HTR-8/SVneo (cell line): ENCODE results near the gene TAF11L3.
"Not testable (repeated sequence)": the region's sequence is repeated elsewhere in the genome, so short reads cannot be mapped to it uniquely, and the experiment has no call there.

Experiments
- DNase-seq: peaks from one replicate; pipeline ENCODE4 v3.0.0; 2011; ENCODE audit warnings: low spot score, mixed read lengths; ENCODE audit not compliant: insufficient read length
- FAIRE-seq: peaks from 2 replicates; lab custom pipeline; 2011; peaks lifted over from hg19 to GRCh38; lab: Jason Lieb, UNC

Gene TAF11L3

GRCh38 chr5:17518067-17518466, at the start of gene TAF11L3:
Gene TAF11L3, plus strand, starts transcription at chr5:17518367.
- FAIRE-seq, DNase-seq: not testable (repeated sequence)

- DNase-seq (no peak), FAIRE-seq (no peak)
These were observed 48.1 kb upstream of the TAF11L3 start for GRCh38 chr5:17470064-17470463.

- DNase-seq, FAIRE-seq: not testable (repeated sequence)
These were observed 43.1 kb upstream of the TAF11L3 start for GRCh38 chr5:17475064-17475463.

- no peak for DNase-seq
- no peak for FAIRE-seq
These were observed 41.1 kb upstream of the TAF11L3 start for GRCh38 chr5:17477043-17477442.

GRCh38 chr5:17477573-17478265, 40.4 kb upstream of the TAF11L3 start:
- FAIRE-seq (no peak), DNase-seq (no peak)

GRCh38 chr5:17481378-17481777, 36.8 kb upstream of the TAF11L3 start:
- DNase-seq (no peak), FAIRE-seq (no peak)

- DNase-seq (no peak), FAIRE-seq (no peak)
These were observed 35.4 kb upstream of the TAF11L3 start for GRCh38 chr5:17482790-17483189.

- FAIRE-seq, result peak; percentile 55
These were observed 31.5 kb upstream of the TAF11L3 start for GRCh38 chr5:17486464-17487173.

GRCh38 chr5:17487174-17487512, 31.0 kb upstream of the TAF11L3 start:
- DNase-seq, result no peak
- FAIRE-seq, result no peak

More at GRCh38 chr5:17486464-17487173, 31.5 kb upstream of the TAF11L3 start:
- DNase-seq, result not testable (repeated sequence)

- not testable (repeated sequence) for DNase-seq
- FAIRE-seq, result peak; percentile 75
These were observed 26.9 kb upstream of the TAF11L3 start for GRCh38 chr5:17491257-17491656.

- peak; percentile 9 for FAIRE-seq
- DNase-seq, result no peak
These were observed 25.4 kb upstream of the TAF11L3 start for GRCh38 chr5:17492770-17493169.

- FAIRE-seq (no peak), DNase-seq (no peak)
These were observed 20.7 kb upstream of the TAF11L3 start for GRCh38 chr5:17497446-17497845.

GRCh38 chr5:17497931-17498330, 20.2 kb upstream of the TAF11L3 start, which contains the start of gene TAF11L2:
Gene TAF11L2, plus strand, starts transcription at chr5:17498231.
- FAIRE-seq, DNase-seq: not testable (repeated sequence)

GRCh38 chr5:17511775-17512325, 6.3 kb upstream of the TAF11L3 start:
- no peak for FAIRE-seq
- no peak for DNase-seq

- FAIRE-seq, DNase-seq: not testable (repeated sequence)
These were observed 641 bp upstream of the TAF11L3 start for GRCh38 chr5:17517526-17517925.

- not testable (repeated sequence) for DNase-seq, FAIRE-seq
These were observed 1.3 kb downstream of the TAF11L3 start for GRCh38 chr5:17519508-17519907.

GRCh38 chr5:17521501-17521900, 3.3 kb downstream of the TAF11L3 start, which contains the start of gene TAF11L4:
Gene TAF11L4, plus strand, starts transcription at chr5:17521801.
- not testable (repeated sequence) for FAIRE-seq, DNase-seq

GRCh38 chr5:17524935-17525334, 6.8 kb downstream of the TAF11L3 start, which contains the start of gene TAF11L5:
Gene TAF11L5, plus strand, starts transcription at chr5:17525235.
- DNase-seq, result not testable (repeated sequence)

GRCh38 chr5:17526504-17526903, 8.3 kb downstream of the TAF11L3 start:
- not testable (repeated sequence) for DNase-seq
- peak; percentile 62 for FAIRE-seq

More at GRCh38 chr5:17524935-17525334, 6.8 kb downstream of the TAF11L3 start, which contains the start of gene TAF11L5:
- FAIRE-seq, result not testable (repeated sequence)

- DNase-seq, FAIRE-seq: not testable (repeated sequence)
These were observed 10.2 kb downstream of the TAF11L3 start, which contains the start of gene TAF11L6 for GRCh38 chr5:17528369-17528768. Gene TAF11L6, plus strand, starts transcription at chr5:17528669.
